ENCODE results near the gene MBLAC1.

Gene MBLAC1, protein sequence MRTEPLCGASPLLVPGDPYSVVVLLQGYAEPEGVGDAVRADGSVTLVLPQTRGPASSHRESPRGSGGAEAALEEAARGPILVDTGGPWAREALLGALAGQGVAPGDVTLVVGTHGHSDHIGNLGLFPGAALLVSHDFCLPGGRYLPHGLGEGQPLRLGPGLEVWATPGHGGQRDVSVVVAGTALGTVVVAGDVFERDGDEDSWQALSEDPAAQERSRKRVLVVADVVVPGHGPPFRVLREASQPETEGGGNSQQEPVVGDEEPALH

DNA sequence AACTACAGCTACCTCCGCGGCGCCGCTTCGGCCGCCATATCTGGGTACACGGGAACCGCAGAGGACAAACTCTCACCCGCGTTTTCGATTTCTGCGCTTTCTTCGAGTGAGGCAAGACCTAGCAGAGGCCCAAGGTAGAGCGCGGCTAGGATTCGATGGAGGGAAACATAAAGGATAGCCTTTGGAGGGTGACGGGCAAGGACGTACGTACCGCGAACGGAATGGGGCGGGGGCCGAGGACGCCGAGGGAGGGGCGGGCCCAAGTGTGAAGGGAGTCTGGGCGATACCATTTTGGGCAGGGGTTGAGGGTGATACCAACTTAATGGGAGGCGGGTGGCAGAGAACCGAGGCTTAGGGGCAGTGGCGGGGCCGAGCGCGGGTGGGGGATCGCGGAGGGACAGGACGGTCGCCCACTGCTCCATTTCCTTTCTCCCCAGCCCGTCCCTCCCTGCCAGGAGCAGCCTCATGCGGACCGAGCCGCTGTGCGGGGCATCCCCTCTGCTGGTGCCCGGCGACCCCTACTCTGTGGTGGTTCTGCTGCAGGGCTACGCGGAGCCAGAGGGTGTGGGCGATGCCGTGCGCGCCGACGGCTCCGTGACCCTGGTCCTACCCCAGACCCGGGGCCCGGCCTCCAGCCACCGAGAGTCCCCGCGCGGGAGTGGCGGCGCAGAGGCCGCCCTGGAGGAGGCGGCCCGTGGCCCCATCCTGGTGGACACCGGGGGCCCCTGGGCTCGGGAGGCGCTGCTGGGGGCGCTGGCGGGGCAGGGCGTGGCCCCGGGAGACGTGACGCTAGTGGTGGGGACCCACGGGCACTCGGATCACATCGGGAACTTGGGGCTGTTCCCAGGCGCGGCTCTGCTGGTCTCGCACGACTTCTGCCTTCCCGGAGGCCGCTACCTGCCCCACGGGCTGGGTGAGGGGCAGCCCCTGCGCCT lies at the start of gene MBLAC1:
TSS of gene MBLAC1 (plus strand) at position 37 of the 935 bp plus-strand sequence. CDS start at position 466, 429 bp downstream.
- DNase-seq (ENCODE audit: low spot score): peak; percentile 92

DNA sequence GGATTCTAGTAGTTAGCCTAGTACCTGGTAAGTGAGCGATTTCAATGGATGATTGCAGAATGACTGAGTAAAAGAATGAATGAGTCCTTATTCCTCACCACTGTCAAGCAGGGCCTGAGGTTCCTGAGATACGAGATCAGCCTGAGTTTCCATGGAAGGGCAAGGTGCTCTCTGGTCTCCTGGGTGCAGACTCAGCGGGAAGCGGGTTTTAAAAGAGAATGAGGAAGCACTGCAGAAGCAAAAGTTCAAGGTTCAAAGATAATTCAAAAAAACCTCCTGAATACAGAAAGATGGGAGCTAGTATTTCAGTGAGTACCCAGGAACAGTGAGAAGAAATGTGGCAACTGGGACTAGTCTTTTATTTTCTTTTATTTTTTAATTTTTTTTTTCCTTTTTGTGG lies 49.6 kb upstream of the MBLAC1 start:
- DNase-seq (ENCODE audit: low spot score): no peak

DNA sequence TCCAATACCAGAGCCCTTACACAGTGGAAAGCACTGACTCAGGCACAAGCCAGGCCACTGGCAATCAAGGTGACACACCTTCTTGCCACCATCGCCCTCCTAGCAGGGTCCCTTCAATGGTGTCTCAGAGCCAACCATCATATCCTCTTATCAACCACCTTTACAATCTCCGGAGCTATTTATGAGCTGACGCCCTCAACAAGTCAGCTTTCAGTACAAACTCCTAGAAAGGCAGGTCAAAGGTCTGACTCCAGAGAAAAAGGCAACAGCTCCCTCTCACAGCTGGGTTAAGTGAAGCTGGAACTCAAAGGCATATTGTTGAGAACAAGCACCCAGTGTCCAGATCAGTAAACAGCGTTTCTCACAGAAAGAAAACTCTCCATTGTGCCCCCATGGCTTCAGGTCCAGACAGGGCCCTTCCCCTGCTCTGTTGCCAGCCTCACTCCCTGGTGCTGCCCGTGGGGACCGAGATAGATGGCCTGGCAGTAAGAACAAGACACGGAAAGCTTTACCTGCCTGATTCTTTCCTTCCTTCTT lies 47.7 kb upstream of the MBLAC1 start:
- DNase-seq (ENCODE audit: low spot score): no peak

DNA sequence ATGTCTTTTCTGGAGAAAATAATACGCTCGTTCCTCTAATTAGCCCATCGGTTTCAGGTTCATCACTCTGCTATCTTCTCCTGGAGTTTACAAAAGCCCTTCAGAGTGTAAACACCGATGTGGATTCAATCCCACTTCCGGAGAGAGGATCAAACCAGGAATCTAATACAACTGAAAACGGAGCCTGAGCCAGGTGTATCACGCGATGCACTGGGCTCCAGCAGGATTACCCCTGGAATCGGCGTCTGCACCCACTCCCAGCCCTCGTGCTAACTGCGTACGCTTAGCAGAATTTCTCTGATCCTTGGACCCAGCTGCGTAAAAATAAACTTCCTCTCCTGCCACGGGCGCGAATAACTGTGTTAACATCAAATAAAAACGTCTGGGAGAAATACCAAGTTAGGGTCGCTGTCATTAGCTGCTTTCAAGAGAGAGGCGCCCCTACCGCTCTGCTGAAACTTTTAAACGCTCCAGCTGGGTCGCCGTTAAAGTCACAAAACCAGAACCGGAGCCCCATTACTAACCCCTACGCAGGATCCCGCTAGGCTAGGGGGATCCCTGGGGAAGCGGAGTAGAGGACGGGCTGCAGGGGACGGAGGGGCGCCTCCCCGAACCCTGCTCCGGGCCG lies 45.7 kb upstream of the MBLAC1 start:
- no peak for DNase-seq (ENCODE audit: low spot score)

DNA sequence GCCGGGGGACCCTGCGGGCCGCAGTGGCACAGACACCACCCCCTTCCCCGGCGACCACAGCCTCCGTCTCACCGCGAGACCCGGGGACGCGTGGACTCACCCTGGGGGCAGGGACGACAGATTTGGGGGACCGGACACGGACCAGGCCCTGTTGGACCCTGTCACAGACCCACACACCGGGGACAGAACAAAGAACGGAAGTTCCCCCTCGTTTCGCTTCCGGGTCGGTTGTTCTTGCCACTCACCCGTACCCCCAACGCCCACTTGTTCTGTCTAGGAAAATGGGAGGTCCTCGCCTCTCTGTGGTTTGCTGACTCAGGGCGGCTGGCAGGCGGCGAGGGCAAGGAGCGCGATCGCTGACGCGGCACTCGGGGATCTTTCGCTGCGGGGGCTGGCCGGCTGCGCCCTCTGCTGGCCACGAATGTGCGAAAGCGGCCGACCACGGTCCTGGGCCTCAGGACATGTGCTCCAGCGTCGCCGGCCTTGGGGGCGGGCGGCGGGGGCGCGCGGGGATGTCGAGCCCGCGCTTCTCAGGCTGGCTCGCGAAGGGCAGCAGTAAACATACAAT lies 45.1 kb upstream of the MBLAC1 start, which contains the start of gene ZNF3:
TSS of gene ZNF3 (minus strand) at position 189 of the 568 bp plus-strand sequence. CDS start 4,366 bp downstream, outside the sequence.
- peak; percentile 92 for DNase-seq (ENCODE audit: low spot score)

DNA sequence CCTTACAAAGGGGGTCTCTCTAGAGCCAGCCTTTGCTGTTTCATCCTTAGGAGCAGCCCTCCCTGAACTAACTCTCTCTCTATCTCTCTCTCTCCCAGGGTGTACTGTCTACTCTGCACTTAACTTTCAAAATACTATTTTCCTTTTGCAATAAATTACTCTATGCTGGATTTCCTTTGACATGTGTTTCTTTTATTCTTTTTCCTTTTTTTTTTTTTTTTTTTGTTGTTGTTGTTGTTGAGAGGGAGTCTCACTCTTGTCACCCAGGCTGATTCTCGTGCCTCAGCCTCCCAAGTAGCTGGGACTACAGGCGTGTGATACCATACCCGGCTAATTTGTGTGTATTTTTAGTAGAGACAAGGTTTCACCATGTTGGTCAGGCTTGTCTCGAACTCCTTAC lies 43.8 kb upstream of the MBLAC1 start:
- no peak for DNase-seq (ENCODE audit: low spot score)

DNA sequence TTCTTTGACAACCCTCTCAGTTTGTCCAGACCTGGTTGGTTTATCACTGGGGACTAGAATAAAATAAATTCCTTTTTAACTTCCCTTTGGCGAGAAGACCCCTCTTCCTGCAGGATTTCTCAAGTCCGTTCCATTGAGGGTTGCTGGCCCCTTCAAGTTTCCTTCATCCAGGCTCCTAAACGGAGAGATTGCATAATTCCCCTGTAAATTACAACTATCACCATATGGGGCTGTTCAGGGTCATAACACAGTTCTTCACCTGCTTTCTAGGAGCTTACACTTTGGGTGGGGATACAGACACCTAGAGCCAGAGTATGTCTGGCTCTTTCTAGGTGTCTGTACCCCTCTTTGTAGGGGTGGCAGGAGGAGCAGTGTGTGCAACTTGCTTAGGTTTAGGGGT lies 41.3 kb upstream of the MBLAC1 start:
- no peak for DNase-seq (ENCODE audit: low spot score)

DNA sequence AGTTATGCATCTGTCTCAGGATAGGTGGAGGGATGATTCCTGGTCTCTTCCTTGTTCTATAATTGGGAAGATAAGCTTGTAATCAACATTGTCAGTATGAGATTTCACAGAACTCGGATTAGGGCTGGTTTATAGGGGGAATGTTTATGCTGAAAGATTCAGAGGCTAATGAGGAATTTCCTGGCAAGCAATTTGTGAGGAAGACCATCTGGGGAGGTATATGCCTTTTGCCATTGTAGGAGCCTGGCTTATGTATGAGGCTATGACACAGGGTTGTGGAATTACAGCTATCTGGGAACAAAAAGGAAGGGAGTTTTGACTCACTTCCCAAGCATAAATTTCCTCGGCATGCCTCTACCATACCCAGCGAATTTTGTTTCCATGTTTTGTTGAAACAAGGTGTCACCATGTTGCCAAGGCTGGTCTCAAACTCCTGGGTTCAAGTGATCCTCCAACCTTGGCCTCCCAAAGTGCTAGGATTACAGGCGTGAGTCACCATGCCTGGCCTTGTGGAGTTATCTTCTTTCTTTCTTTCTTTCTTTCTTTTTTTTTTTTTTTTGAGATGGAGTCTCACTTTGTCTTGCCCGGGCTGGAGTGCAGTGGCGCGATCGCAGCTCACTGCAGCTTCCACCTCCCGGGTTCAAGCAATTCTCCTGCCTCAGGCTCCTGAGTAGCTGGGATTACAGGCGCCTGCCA lies 39.6 kb upstream of the MBLAC1 start:
- DNase-seq (ENCODE audit: low spot score): no peak

DNA sequence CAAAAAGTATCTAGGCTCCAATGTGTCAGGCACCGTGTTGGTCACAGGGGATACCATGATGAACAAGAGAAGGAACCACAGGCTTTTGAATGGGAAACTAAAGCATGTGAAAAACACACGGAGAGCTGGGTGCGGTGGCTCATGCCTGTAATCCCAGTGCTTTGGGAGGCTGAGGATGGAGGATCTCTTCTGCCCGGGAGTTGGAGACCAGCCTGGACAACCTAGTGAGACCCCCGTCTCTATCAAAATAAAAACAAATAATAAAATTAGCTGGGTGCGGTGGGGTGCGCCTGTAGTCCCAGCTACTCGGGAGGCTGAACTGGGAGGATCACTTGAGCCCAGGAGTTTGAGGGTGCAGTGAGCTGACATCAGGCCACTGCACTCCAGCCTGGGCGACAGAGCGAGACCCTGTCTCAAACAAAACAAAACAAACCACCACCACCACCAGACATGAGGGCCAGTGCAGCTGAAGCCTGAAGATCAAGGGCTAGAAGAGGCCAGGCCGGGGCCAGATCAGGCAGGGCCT lies 38.6 kb upstream of the MBLAC1 start:
- DNase-seq (ENCODE audit: low spot score): no peak

DNA sequence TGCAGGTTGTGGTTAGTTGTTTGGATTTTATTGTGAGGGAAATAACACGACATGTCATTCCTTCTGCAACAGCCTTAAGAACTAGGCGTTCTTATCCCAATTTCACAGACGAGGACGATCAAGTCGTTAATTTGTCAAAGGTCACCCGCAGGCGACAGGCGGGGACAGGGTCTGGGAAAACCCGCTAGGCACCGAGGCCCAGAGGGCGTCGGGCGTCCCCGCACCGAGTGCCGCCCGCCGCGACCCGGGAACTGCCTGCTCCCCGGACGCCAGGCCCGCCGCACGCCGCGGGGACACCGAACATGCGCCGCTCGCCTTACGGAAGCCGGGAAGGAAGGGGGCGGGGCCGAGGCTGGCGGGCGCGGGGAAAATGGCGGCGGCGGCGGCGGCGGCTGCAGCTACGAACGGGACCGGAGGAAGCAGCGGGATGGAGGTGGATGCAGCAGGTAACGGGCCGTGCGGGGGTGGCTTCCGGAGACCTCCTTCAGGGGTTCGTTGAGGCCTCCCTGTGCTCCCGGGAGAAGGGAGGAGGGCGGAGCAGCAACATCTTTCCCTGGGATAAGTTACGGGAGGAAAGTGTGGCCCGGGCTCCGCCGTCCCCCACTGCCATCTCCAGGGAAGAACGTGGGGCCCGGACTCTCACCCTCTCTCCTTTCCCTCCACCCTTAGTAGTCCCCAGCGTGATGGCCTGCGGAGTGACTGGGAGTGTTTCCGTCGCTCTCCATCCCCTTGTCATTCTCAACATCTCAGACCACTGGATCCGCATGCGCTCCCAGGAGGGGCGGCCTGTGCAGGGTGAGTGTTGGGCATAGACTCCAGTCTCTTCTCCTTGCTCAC lies 37.9 kb upstream of the MBLAC1 start, which contains the start of gene COPS6:
TSS of gene COPS6 (plus strand) at position 349 of the 837 bp plus-strand sequence. CDS start at position 371, 22 bp downstream.
- peak; percentile 87 for DNase-seq (ENCODE audit: low spot score)

DNA sequence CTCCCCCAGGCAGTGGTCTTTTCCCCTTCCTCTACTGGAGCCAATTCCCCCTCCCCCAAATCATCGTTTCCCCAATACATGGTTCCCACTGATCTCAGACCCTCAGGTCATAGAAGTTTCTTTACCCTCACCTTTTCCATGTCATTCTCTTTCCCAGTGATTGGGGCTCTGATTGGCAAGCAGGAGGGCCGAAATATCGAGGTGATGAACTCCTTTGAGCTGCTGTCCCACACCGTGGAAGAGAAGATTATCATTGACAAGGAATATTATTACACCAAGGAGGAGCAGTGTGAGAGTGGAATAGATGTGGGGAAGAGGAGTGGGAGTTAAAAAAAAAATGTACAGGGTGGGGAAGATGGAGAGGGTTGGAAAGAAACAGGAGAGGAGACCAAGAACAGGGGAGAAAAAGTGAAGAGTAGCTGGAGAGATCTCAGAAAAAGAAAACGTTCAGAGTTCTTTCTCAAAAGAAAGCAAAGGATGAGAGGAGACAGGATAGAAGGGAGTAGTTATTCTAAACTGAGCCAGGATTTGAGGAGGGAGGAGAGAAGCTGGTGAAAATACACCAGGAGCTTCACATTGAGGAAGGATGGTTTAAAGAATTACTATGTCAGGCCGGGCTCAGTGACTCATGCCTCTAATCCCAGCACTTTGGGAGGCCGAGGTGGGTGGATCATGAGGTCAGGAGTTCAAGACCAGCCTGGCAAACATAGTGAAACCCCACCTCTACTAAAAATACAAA lies 37.1 kb upstream of the MBLAC1 start:
- DNase-seq (ENCODE audit: low spot score): no peak

DNA sequence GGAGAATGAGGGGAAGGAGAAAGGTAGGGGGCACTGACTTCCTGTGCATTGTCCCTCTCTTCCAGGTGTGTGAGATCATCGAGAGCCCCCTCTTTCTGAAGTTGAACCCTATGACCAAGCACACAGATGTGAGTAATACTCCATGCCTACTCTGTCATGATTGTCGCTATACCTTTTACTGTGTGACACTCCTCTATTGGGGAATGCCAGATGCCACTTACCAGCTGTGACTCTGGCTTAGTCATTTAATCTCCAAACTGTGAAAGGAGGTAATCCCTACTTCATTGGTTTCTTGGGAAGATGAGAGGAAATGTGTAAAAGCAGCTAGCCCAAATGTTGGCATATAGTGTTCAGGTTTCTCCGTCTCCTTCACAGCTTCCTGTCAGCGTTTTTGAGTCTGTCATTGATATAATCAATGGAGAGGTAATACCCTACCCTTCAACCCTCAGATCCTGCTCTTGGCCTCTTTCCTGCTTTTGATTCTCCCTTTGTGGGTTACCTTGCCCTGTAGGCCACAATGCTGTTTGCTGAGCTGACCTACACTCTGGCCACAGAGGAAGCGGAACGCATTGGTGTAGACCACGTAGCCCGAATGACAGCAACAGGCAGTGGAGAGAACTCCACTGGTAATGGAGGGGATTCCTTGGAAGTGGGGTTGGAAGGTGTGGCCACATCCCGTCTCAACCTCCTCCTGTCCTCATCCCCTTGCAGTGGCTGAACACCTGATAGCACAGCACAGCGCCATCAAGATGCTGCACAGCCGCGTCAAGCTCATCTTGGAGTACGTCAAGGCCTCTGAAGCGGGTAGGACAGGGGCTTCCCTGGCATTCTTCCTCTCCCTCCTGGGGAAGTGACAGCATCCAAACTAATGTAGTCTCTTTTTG lies 36.0 kb upstream of the MBLAC1 start:
- no peak for DNase-seq (ENCODE audit: low spot score)

DNA sequence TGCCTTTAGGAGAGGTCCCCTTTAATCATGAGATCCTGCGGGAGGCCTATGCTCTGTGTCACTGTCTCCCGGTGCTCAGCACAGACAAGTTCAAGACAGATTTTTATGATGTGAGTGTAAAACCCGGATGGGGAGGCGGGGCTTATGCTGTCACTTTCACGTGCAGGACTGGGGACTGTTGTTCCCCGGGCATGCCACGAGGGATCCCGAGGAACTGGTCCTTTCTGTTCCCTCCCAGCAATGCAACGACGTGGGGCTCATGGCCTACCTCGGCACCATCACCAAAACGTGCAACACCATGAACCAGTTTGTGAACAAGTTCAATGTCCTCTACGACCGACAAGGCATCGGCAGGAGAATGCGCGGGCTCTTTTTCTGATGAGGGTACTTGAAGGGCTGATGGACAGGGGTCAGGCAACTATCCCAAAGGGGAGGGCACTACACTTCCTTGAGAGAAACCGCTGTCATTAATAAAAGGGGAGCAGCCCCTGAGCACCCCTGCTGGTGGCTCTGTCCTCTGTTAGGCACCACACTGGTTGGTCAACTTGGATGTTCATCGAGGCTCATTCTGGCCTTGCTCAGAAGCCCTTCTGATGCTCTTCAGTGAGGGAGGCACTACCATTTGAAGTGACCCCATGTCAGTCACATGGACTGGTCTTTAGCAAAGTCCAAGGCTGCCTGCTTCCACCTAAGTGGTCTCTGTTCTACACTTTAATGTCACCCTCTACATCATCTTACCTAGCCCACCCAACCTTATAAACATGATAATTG lies 35.2 kb upstream of the MBLAC1 start:
- no peak for DNase-seq (ENCODE audit: low spot score)

DNA sequence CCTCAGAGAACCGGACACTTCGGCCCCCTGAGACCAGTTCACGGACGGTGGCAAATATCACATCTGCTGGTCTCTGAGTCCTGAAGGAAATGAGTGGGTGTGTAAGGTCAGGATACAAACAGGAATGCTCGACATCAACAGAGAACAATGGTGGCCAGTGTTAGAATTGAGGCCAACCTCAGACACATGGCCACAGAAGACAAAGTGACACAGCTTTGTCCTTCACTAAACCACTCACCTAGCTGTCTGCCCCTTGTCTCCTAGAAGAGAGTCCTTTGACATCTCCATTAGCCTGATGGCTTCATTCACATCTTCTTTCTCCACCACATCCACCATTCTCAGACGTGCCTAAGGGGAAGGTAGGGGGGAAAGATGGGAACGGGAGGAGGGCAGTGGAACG lies 33.7 kb upstream of the MBLAC1 start:
- no peak for DNase-seq (ENCODE audit: low spot score)

DNA sequence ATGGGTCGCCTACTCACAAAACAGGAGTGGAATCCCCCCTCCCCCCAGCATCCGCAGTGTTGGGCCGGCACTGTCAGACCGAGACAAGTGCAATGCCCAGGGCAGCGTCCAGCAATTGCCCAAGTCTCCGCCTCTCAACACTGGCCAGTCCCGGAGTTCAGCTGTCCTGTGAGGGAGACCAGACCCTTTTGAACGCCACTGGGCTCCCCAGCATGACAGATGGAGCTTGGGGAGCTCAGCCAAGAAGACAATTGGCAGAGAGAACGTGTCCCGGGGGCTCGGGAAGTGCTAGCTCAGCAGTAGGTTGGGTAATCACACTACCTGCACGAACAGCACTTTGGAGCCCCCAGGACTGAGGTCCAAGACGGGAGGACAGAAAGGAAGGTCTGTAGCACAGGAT lies 33.3 kb upstream of the MBLAC1 start:
- no peak for DNase-seq (ENCODE audit: low spot score)

DNA sequence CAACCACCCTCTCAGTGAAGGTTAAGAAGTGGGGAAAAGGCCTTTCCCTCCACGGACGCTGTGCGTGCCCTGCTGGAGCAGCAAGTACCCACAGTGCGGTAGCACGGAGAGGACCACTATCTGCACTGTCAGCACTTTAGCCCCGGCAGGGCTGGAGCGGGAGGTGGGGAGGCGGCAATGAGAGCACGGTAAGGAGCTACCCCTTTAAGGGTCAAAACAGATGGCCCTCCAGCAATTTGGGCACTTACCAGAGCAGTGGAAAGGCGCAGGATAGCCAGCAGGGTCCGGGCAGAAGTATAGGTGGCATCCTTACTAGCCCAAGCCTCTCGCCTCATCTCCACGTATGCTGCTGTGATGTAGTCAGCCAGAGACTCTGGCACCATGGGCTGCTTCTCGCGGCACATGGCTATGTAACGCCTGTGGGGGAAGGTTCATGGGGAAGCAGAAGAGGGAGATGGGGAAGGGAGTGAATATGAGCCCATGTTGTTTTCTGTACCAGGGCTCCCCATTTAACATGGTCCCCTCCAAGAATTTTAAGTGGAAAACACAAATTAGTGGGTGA lies 32.8 kb upstream of the MBLAC1 start:
- DNase-seq (ENCODE audit: low spot score): no peak

DNA sequence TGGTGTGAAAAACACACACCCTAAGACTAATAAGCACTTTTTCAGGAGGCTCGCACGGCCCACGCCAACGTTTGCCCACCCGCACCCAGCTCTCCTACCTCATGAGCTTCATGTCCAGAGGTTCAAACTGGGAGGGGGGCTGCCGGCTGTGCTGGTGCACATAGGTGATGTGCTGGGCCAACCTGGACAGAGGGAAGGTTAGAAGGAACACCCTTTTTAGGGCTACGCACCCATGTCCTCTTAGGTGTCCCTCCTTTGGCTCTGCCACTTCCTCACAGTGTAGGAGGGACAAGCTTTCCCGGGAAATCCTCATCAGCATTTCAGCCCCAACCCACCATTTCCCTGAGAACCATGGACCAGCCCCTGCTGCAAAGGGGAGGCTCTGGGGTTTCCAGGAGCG lies 31.5 kb upstream of the MBLAC1 start:
- no peak for DNase-seq (ENCODE audit: low spot score)
